ENCODE data around the gene AKR1A1. TPM values are rescaled to one million over a fixed set of nuclear protein-coding genes. Genes with fewer than 3 reads are reported as not detected.
A peak's percentile ranks its signal among the peaks of the same experiment; 100 is the strongest.
"Not testable (repeated sequence)": the region's sequence is repeated elsewhere in the genome, so short reads cannot be mapped to it uniquely, and the experiment has no call there.

The AKR1A1 gene
- total RNA-seq (2014; rRNA removed): 64.3 and 67.5 TPM in 2 replicates
- 141 TPM for polyA plus RNA-seq (2012)

GRCh38 chr1:45550401-45551351 lies at the start of gene AKR1A1:
Gene AKR1A1, plus strand, starts transcription at chr1:45550826. Its CDS starts 10,969 bp downstream, at chr1:45561795.
- DNase-seq (ENCODE audit: low read depth): peak; percentile 78

GRCh38 chr1:45501505-45501859 lies 49.1 kb upstream of the AKR1A1 start:
- no peak for DNase-seq (ENCODE audit: low read depth)

GRCh38 chr1:45503462-45504360 lies 46.9 kb upstream of the AKR1A1 start:
- DNase-seq (ENCODE audit: low read depth): no peak

GRCh38 chr1:45507195-45507594 lies 43.4 kb upstream of the AKR1A1 start:
- DNase-seq (ENCODE audit: low read depth): no peak

- no peak for DNase-seq (ENCODE audit: low read depth)
These were observed 42.7 kb upstream of the AKR1A1 start for GRCh38 chr1:45507893-45508292.

- peak; percentile 18 for DNase-seq (ENCODE audit: low read depth)
These were observed 42.1 kb upstream of the AKR1A1 start for GRCh38 chr1:45508295-45509151.

GRCh38 chr1:45510036-45510971 lies 40.3 kb upstream of the AKR1A1 start:
- DNase-seq (ENCODE audit: low read depth): no peak

GRCh38 chr1:45510972-45511527 lies 39.6 kb upstream of the AKR1A1 start:
- DNase-seq (ENCODE audit: low read depth): no peak

GRCh38 chr1:45512641-45513054 lies 38.0 kb upstream of the AKR1A1 start:
- peak; percentile 74 for DNase-seq (ENCODE audit: low read depth)

- DNase-seq (ENCODE audit: low read depth): peak; percentile 76
These were observed 36.9 kb upstream of the AKR1A1 start for GRCh38 chr1:45513532-45514260.

- no peak for DNase-seq (ENCODE audit: low read depth)
These were observed 34.6 kb upstream of the AKR1A1 start for GRCh38 chr1:45516036-45516435.

GRCh38 chr1:45516465-45516864 lies 34.2 kb upstream of the AKR1A1 start:
- DNase-seq (ENCODE audit: low read depth): no peak

GRCh38 chr1:45518366-45518765 lies 32.3 kb upstream of the AKR1A1 start:
- not testable (repeated sequence) for DNase-seq (ENCODE audit: low read depth)

- peak; percentile 44 for DNase-seq (ENCODE audit: low read depth)
These were observed 31.7 kb upstream of the AKR1A1 start for GRCh38 chr1:45518910-45519309.

GRCh38 chr1:45519774-45520173 lies 30.9 kb upstream of the AKR1A1 start:
- not testable (repeated sequence) for DNase-seq (ENCODE audit: low read depth)

GRCh38 chr1:45521413-45522323 lies 29.0 kb upstream of the AKR1A1 start, which contains the start of gene PRDX1:
Gene PRDX1, minus strand, starts transcription at chr1:45521884. Its CDS starts 2,841 bp downstream, at chr1:45519043.
- DNase-seq (ENCODE audit: low read depth): peak; percentile 97

GRCh38 chr1:45522324-45523104 lies 28.1 kb upstream of the AKR1A1 start:
- no peak for DNase-seq (ENCODE audit: low read depth)
